C1 segment of cervical spinal cord (tissue), 14 donors: ENCODE results near the gene TWF2.
A peak's percentile ranks its signal among the peaks of the same experiment; 100 is the strongest.

Source experiments
- DNase-seq, 14 donors: peaks; one replicate each; lab custom pipeline; 2025; lab: John Stamatoyannopoulos, UW

The TWF2 gene

GRCh38 chr3:52223449-52224408 is 15.2 kb downstream of the TWF2 start:
- DNase-seq = no peak

- DNase-seq = peak in 1 of 14 donors; percentile 66
Measured at GRCh38 chr3:52222319-52223221, 16.4 kb downstream of the TWF2 start.

GRCh38 chr3:52221563-52222318 is 17.2 kb downstream of the TWF2 start:
- DNase-seq = peak in 1 of 14 donors; percentile 66

- DNase-seq = no peak
Measured at GRCh38 chr3:52221141-52221562, 17.8 kb downstream of the TWF2 start.

GRCh38 chr3:52220380-52221026 is 18.5 kb downstream of the TWF2 start:
- DNase-seq = peak; percentile 18 to 88 (median 60)

GRCh38 chr3:52218937-52219650 is 19.9 kb downstream of the TWF2 start:
- peak in 1 of 14 donors; percentile 29 for DNase-seq

GRCh38 chr3:52218454-52218853 is 20.5 kb downstream of the TWF2 start:
- DNase-seq = peak in 1 of 14 donors; percentile 83

- no peak for DNase-seq
Measured at GRCh38 chr3:52218026-52218425, 20.9 kb downstream of the TWF2 start.

GRCh38 chr3:52217409-52217805 is 21.6 kb downstream of the TWF2 start:
- no peak for DNase-seq

- no peak for DNase-seq
Measured at GRCh38 chr3:52216585-52217408, 22.2 kb downstream of the TWF2 start.

GRCh38 chr3:52215351-52215750 is 23.6 kb downstream of the TWF2 start:
- DNase-seq = no peak

- no peak for DNase-seq
Measured at GRCh38 chr3:52213901-52214300, 25.1 kb downstream of the TWF2 start.

- no peak for DNase-seq
Measured at GRCh38 chr3:52213005-52213404, 26.0 kb downstream of the TWF2 start.

- no peak for DNase-seq
Measured at GRCh38 chr3:52211268-52211891, 27.6 kb downstream of the TWF2 start.

GRCh38 chr3:52210550-52211046 is 28.4 kb downstream of the TWF2 start:
- DNase-seq = no peak

GRCh38 chr3:52210037-52210436 is 28.9 kb downstream of the TWF2 start:
- DNase-seq = no peak

GRCh38 chr3:52208556-52208955 is 30.4 kb downstream of the TWF2 start:
- DNase-seq = no peak

- DNase-seq = peak in 1 of 14 donors; percentile 88
Measured at GRCh38 chr3:52205727-52206372, 33.1 kb downstream of the TWF2 start.
